ENCODE results near the gene FAM174A.

- no peak for TF ChIP-seq CTCF (IDR thresholded peaks at IDR 0.05)
- no peak for TF ChIP-seq POLR2A (IDR thresholded peaks at IDR 0.05)
Observed at GRCh38 chr5:100539519-100539918, 4.3 kb downstream of the FAM174A start.

Measured in right lobe of liver (tissue), 4 donors.